SK-N-SH (cell line): Measurements from ENCODE around the gene ZSCAN22. TPM values are rescaled to one million over a fixed set of nuclear protein-coding genes. Genes with fewer than 3 reads are reported as not detected.

Source experiments
- CTCF ChIA-PET: fragments of 300-600, 350-600 bp; formaldehyde crosslinking; extraction: SDS; loops from one replicate; lab custom pipeline; 2021; lab: Yijun Ruan, JAX
- POLR2A ChIA-PET: fragments of 350-600 bp; sonication (Branson Sonifier 250); formaldehyde crosslinking; extraction: SDS; loops from one replicate; lab custom pipeline; 2020; ENCODE audit warnings: antibody characterized with exemption, inconsistent platforms; lab: Yijun Ruan, JAX
- DNase-seq: peaks from one replicate; pipeline ENCODE4 v3.0.0; 2012
- H2AFZ ChIP-seq: fragments of 200-600 bp; sonication (generic); 2 replicates; pipeline ENCODE4 v1.8.1; 2016; ENCODE audit warnings: antibody characterized with exemption, mild to moderate bottlenecking, low read depth
- H3F3A ChIP-seq: fragments of 200-600 bp; sonication (generic); replicated peaks from 2 replicates; pipeline ENCODE3; 2016; ENCODE audit warnings: antibody characterized with exemption, mild to moderate bottlenecking; ENCODE audit not compliant: insufficient read depth
- H3K27ac ChIP-seq, 2 experiments: fragments of 200-500 bp in 1 of 2; fragments of 200-600 bp in 1 of 2; sonication (Bioruptor generic) in 1 of 2; sonication (generic), shearing (Covaris generic) in 1 of 2; 2 replicates each; pipeline versions ENCODE4 v1.5.1 to v1.6.1; 2014 to 2016; ENCODE audit warnings: low read depth in 2 of 2, inconsistent platforms in 1 of 2, low read length in 1 of 2, mild to moderate bottlenecking in 1 of 2, mixed read lengths in 1 of 2
- H3K27me3 ChIP-seq: fragments of 200-600 bp; sonication (generic), shearing (Covaris generic); 2 replicates; pipeline ENCODE4 v1.6.1; 2016; ENCODE audit warnings: mixed run types; ENCODE audit not compliant: insufficient read depth
- H3K36me3 ChIP-seq, 2 experiments: fragments of 200-500 bp in 1 of 2; fragments of 200-600 bp in 1 of 2; sonication (Bioruptor generic) in 1 of 2; sonication (generic) in 1 of 2; replicated peaks in 1 of 2; 2 replicates each; pipeline versions ENCODE3 to v1.5.1; 2014 to 2016; ENCODE audit warnings: low read length in 1 of 2, mild to moderate bottlenecking in 1 of 2; ENCODE audit not compliant: insufficient read depth in 2 of 2, control insufficient read depth in 1 of 2
- H3K4me1 ChIP-seq, 2 experiments: fragments of 200-500 bp in 1 of 2; fragments of 200-600 bp in 1 of 2; sonication (Bioruptor generic) in 1 of 2; sonication (generic), shearing (Covaris generic) in 1 of 2; 2 replicates each; pipeline versions ENCODE4 v1.5.1 to v1.6.1; 2014 to 2016; ENCODE audit warnings: low read depth in 1 of 2, low read length in 1 of 2, mixed run types in 1 of 2; ENCODE audit not compliant: insufficient read depth in 2 of 2, control insufficient read depth in 1 of 2
- H3K4me2 ChIP-seq: fragments of 200-600 bp; sonication (generic), shearing (Covaris generic); 2 replicates; pipeline ENCODE4 v1.6.1; 2017; ENCODE audit warnings: mixed run types
- H3K4me3 ChIP-seq, 2 experiments: fragments of 200-500 bp in 1 of 2; fragments of 200-600 bp in 1 of 2; sonication (Bioruptor generic) in 1 of 2; sonication (generic), shearing (Covaris generic) in 1 of 2; 2 replicates each; pipeline versions ENCODE4 v1.5.1 to v1.8.1; 2014 to 2016; ENCODE audit warnings: low read depth in 2 of 2, inconsistent platforms in 1 of 2, low read length in 1 of 2, mild to moderate bottlenecking in 1 of 2, mixed read lengths in 1 of 2, moderate library complexity in 1 of 2
- H3K79me2 ChIP-seq: fragments of 200-600 bp; sonication (generic); 2 replicates; pipeline ENCODE4 v1.8.1; 2017; ENCODE audit warnings: mild to moderate bottlenecking; ENCODE audit not compliant: insufficient read depth
- H3K9ac ChIP-seq: fragments of 200-600 bp; sonication (generic); 2 replicates; pipeline ENCODE4 v1.6.1; 2017; ENCODE audit warnings: mixed run types
- H3K9me2 ChIP-seq: fragments of 200-600 bp; sonication (generic); 2 replicates; pipeline ENCODE4 v1.6.1; 2017; ENCODE audit warnings: mixed run types
- H3K9me3 ChIP-seq: fragments of 200-600 bp; sonication (generic); 2 replicates; pipeline ENCODE4 v1.6.1; 2017; ENCODE audit warnings: mixed run types, mild to moderate bottlenecking, moderate library complexity
- H4K20me1 ChIP-seq: fragments of 200-600 bp; sonication (generic); 2 replicates; pipeline ENCODE4 v1.6.1; 2017; ENCODE audit warnings: mild to moderate bottlenecking, mixed run types; ENCODE audit not compliant: insufficient read depth
- EP300 ChIP-seq, 2 experiments: IDR thresholded peaks; 2 replicates each; pipeline versions ENCODE4 v1.4.0 to v1.6.1; 2012; ENCODE audit warnings: borderline replicate concordance in 1 of 2, low read depth in 1 of 2, low read length in 1 of 2
- FOXM1 ChIP-seq: IDR thresholded peaks from 2 replicates; pipeline ENCODE4 v1.4.0; 2012; ENCODE audit warnings: low read depth, mild to moderate bottlenecking
- GABPA ChIP-seq: IDR thresholded peaks from 2 replicates; pipeline ENCODE4 v1.4.0; 2012; ENCODE audit warnings: low read depth, mild to moderate bottlenecking
- IRF3 ChIP-seq: fragments of 150-350 bp; IDR thresholded peaks from 2 replicates; pipeline ENCODE4 v1.6.1; 2016; ENCODE audit warnings: mild to moderate bottlenecking, low read depth, low read length
- JUND ChIP-seq: IDR thresholded peaks from 2 replicates; pipeline ENCODE4 v1.4.0; 2012
- MAX ChIP-seq: IDR thresholded peaks from 2 replicates; pipeline ENCODE4 v1.4.0; 2012; ENCODE audit warnings: low read depth
- NFIC ChIP-seq: IDR thresholded peaks from 2 replicates; pipeline ENCODE4 v1.4.0; 2012; ENCODE audit warnings: borderline replicate concordance
- NRF1 ChIP-seq: IDR thresholded peaks from 2 replicates; pipeline ENCODE4 v1.6.1; 2012; ENCODE audit warnings: low read depth, mild to moderate bottlenecking, low read length
- POLR2AphosphoS5 ChIP-seq: IDR thresholded peaks from 2 replicates; pipeline ENCODE4 v1.6.1; 2012; ENCODE audit warnings: low read depth, low read length
- REST ChIP-seq: IDR thresholded peaks from 2 replicates; pipeline ENCODE4 v1.6.1; 2012; ENCODE audit warnings: mild to moderate bottlenecking, low read depth, low read length, moderate library complexity
- RXRA ChIP-seq: IDR thresholded peaks from 2 replicates; pipeline ENCODE4 v1.4.0; 2012; ENCODE audit warnings: low read depth, mild to moderate bottlenecking, borderline replicate concordance
- SIN3A ChIP-seq: IDR thresholded peaks from 2 replicates; pipeline ENCODE4 v1.6.1; 2012; ENCODE audit warnings: low read depth, mild to moderate bottlenecking, low read length, moderate library complexity, borderline replicate concordance
- SMC3 ChIP-seq: IDR thresholded peaks from 2 replicates; pipeline ENCODE4 v1.6.1; 2012; ENCODE audit warnings: low read depth, low read length, improper control_type of control experiment
- TAF1 ChIP-seq: IDR thresholded peaks from 2 replicates; pipeline ENCODE4 v1.6.1; 2012; ENCODE audit warnings: low read depth, mild to moderate bottlenecking, low read length, moderate library complexity, borderline replicate concordance
- TCF12 ChIP-seq: IDR thresholded peaks from 2 replicates; pipeline ENCODE4 v1.4.0; 2012
- TEAD4 ChIP-seq: IDR thresholded peaks from 2 replicates; pipeline ENCODE4 v1.4.0; 2012; ENCODE audit warnings: mild to moderate bottlenecking, borderline replicate concordance; ENCODE audit not compliant: insufficient read depth
- USF1 ChIP-seq: IDR thresholded peaks from 2 replicates; pipeline ENCODE4 v1.4.0; 2012; ENCODE audit warnings: low read depth, borderline replicate concordance
- WGBS: methylation state at CpG from one replicate; pipeline ENCODE4 v1.1.6; 2017; ENCODE audit warnings: low lambda C conversion rate; 5-methylcytosine and 5-hydroxymethylcytosine counted together
- polyA plus RNA-seq, 3 experiments: library from polyadenylated mRNA; depleted of rRNA; stranded (reverse); fragments of >200 nt; gene quantifications; 2 replicates each; pipeline ENCODE4 v1.2.3, GENCODE V29; 2012
- TF ChIP-seq, protein P1 (sequence below): IDR thresholded peaks from 2 replicates; pipeline ENCODE4; 2012
- TF ChIP-seq, protein P2 (sequence below): fragments of 150-350 bp; IDR thresholded peaks from 2 replicates; pipeline ENCODE4 v1.6.1; 2017; ENCODE audit warnings: antibody characterized with exemption, low read length, low read depth, borderline replicate concordance

The ZSCAN22 gene
- polyA plus RNA-seq, 1 of the 3 experiments (the other 2 are of a cell fraction): 2.3 TPM

DNA sequence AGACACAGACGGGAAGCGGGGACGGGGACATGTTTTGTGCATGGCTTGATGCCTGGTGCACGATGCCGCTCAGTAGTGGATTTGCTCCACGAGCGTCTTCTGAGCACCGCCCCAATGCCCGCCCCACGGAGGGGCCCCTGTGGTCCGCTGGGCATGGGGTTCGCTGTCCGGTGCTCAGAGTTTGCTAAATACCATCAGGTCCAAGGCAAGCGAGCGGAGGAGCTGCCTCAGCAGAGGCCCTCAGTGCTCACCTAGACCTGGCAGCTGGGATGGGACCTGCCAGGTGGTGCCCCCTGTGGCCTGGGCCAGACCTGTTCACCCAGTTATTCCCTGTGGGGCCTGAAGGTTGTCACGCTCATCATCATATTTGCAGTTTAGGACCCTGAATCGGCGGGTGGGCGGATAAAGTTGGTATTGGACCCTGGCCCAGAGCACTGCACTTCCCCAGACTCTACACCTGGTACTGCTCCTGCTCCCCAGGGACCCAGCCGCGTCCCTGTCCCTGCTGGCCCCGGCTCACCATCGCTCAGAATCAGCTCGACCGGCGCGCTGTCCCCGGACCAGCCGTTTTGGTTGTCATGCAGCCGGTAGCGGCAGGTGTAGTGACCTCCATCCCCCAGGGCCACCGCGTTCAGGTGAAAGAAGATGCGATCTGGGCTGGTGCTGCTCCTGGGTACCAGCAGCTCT lies 24.2 kb downstream of the ZSCAN22 start:
- Histone ChIP-seq H3K9me2 (no peaks in the 10 kb centered on the region), H3K4me1 (peaks cover 0 to 3% of the 10 kb centered on the region in 2 experiments; a peak in 2 of 4 replicates), H3K79me2 (peaks cover 43% of the 10 kb centered on the region), H3K9me3 (no peaks in the 10 kb centered on the region), H3K4me3 (no peak overlapping the region), H3K27ac (no peak overlapping the region), H3K4me2 (no peak overlapping the region), H4K20me1 (no peaks in the 10 kb centered on the region), H3K27me3 (no peaks in the 10 kb centered on the region), H3K36me3 (peaks cover 2 to 4% of the 10 kb centered on the region in 2 experiments), H2AFZ (no peak overlapping the region), H3K9ac (no peak overlapping the region), H3F3A (no peaks in the 10 kb centered on the region)
- CTCF ChIA-PET: interaction anchor here (1.3 kb wide), 1 partner anchor 23 kb away, joined by 4 read pairs; no protein-coding TSS in a partner anchor
- TF ChIP-seq USF1 (no peak), TCF12 (no peak), POLR2AphosphoS5 (no peak), SIN3A (no peak), SMC3 (no peak), NFIC (no peak), FOXM1 (no peak), EP300 (IDR thresholded peaks at IDR 0.05; ENCODE audit: borderline replicate concordance in 1 of 2, low read depth in 1 of 2, low read length in 1 of 2) (no peak), JUND (no peak), RXRA (no peak), REST (no peak), GABPA (no peak), TAF1 (no peak), IRF3 (no peak), TEAD4 (no peak), MAX (no peak), NRF1 (no peak)
- TF ChIP-seq, protein P1, sequence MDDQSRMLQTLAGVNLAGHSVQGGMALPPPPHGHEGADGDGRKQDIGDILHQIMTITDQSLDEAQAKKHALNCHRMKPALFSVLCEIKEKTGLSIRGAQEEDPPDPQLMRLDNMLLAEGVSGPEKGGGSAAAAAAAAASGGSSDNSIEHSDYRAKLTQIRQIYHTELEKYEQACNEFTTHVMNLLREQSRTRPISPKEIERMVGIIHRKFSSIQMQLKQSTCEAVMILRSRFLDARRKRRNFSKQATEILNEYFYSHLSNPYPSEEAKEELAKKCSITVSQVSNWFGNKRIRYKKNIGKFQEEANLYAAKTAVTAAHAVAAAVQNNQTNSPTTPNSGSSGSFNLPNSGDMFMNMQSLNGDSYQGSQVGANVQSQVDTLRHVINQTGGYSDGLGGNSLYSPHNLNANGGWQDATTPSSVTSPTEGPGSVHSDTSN: no peak
- TF ChIP-seq, protein P2, sequence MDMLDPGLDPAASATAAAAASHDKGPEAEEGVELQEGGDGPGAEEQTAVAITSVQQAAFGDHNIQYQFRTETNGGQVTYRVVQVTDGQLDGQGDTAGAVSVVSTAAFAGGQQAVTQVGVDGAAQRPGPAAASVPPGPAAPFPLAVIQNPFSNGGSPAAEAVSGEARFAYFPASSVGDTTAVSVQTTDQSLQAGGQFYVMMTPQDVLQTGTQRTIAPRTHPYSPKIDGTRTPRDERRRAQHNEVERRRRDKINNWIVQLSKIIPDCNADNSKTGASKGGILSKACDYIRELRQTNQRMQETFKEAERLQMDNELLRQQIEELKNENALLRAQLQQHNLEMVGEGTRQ: no peak
- POLR2A ChIA-PET: no interaction called here
- DNase-seq: no peak
- 95% methylated on average over 29 of the region's 34 CpGs for WGBS
